Measurements from ENCODE around the gene GINM1.

The GINM1 gene, protein sequence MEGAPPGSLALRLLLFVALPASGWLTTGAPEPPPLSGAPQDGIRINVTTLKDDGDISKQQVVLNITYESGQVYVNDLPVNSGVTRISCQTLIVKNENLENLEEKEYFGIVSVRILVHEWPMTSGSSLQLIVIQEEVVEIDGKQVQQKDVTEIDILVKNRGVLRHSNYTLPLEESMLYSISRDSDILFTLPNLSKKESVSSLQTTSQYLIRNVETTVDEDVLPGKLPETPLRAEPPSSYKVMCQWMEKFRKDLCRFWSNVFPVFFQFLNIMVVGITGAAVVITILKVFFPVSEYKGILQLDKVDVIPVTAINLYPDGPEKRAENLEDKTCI

DNA sequence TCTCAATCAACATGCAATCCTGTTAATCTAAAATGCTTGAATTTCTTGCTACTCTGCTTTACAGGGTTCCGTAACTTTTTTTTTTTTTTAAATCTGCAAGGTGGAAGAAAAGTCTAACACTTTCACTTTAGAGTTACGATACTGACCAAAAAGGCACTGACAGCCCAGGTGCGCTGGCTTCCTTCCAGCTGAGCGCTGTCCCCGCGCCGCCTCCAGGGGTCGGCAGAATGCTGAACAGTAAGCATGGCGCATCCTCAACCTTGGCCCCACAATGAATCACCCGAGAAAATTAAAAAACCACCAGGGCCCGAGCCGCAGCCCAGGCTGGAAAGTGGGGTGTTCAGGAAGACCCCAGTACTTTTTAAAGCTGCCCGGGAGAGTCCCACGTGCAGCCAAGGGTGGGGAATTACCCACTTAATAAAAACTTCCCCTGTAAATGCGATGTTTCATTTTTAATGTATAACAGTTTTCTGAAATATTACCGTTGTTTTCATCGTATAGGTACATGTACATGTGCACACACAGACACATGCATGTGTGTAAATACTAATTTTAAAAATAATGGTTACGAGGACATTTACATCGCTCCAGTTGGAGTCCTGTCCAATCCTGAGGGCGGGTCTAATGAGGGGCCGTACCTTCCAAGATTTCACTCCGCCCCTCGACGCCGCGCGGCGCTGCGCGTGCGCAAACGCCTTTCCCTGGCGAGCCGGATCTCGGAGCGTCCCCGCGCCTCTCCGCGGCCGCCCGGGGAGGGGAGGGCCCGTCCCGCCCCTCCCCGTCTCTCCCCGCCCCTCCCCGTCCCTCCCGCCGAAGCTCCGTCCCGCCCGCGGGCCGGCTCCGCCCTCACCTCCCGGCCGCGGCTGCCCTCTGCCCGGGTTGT is at the start of gene GINM1:
Gene GINM1, plus strand, starts transcription at position 849 of the 883 bp plus-strand sequence. CDS start 40 bp downstream, outside the sequence.
- DNase-seq (ENCODE audit: low spot score), result peak; percentile 96

DNA sequence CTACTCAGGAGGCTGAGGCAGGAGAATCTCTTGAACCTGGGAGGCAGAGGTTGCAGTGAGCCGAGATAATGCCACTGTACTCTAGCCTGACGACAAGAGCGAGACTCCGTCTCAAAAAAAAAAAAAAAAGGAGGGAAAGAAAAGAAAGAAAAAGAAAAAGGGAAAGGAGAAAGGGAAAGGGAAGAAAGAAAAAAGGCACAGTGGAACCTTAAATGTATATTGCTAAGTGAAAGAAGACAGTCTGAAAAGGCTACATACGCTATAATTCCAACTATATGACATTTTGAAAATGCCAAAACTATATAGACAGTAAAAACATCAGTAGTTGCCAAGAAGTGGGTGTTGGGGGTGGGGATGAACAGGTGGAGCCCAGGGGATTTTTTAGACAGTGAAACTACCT is 36.5 kb upstream of the GINM1 start:
- DNase-seq (ENCODE audit: low spot score), result no peak

DNA sequence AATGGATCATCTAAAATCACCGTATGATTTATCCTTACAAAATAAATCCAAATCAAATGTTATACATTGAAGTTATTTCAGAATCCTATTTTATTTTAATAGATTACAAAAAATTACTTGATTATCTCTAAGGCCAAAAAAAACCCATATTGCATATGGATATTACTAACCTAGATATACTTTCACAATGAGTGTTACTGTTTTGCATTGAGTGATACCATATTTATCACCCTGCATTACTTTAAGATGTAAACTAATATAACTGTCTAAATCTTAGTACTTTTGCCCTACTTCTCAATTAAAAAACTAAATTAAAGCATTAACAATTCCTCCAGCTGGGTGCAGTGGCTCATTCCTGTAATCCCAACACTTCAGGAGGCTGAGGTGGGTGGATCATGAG is 31.4 kb upstream of the GINM1 start:
- no peak for DNase-seq (ENCODE audit: low spot score)

DNA sequence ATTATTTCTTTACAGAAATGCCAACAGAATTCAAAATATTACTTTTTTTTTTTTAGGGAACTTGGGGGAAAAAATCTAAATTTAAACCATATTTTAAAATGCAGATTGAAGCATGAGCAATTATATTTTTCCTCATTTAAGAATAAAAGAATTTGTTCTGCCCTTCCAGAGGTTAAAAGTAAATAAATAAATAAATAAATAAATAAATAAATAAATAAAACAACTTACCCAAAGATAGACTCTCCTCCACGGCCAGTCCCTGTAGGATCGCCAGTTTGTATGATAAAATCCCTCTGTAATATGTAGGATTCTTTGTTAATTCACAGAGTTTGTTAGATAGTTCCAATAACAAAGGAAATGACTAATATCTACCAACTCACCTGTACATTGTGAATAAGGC is 25.0 kb upstream of the GINM1 start:
- no peak for DNase-seq (ENCODE audit: low spot score)

DNA sequence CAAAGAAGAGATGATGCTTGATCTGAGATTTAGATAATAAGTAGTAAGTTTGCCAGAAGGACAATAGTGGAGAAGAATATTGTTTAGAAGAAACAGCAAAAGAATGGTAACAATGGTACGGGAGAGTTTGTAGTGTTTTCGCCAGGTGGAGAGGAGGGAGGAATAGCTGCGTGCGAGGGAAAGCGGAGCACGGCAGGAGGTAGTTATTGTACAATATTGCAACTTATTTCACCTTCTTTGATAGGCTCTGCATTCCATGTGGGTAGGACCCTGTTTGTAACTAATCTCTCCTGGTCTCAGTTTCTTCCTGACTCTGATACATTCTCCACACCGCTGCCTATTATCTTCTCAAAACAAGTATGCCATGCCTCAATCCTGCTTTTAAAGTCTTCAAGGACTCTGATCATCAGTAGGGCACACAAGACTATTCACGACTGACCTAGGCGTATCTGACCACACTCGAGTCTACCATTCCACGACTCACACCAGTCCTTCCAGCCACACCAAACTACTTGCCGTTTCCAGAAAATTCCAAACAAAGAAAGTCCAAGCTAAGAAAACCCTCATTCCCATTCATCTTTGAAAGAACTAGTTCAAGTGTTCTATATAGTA is 21.4 kb upstream of the GINM1 start:
- DNase-seq (ENCODE audit: low spot score), result no peak

DNA sequence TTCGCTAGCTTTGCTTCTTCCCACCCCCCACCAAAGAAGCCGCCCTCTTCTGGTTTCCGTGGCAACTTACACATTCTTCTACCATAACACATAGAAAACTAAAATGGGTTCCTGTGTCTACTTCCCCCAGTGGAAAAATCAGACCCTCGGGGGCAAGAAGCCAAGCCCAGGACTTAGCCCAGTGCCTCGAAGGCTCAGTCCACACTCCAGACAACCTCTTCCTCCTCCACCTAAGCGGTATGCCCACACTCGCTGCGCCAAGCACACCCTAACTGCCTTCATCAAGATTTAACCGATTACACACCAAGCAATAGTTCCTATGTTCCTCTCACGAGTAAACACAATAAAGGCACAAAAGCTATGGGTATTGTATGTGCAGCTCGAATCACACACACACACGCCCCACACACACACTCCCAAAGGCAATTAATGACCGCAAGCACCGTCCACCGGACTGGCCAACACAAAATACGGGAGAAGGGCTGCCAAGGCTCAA is 20.9 kb upstream of the GINM1 start:
- DNase-seq (ENCODE audit: low spot score), result peak; percentile 28

DNA sequence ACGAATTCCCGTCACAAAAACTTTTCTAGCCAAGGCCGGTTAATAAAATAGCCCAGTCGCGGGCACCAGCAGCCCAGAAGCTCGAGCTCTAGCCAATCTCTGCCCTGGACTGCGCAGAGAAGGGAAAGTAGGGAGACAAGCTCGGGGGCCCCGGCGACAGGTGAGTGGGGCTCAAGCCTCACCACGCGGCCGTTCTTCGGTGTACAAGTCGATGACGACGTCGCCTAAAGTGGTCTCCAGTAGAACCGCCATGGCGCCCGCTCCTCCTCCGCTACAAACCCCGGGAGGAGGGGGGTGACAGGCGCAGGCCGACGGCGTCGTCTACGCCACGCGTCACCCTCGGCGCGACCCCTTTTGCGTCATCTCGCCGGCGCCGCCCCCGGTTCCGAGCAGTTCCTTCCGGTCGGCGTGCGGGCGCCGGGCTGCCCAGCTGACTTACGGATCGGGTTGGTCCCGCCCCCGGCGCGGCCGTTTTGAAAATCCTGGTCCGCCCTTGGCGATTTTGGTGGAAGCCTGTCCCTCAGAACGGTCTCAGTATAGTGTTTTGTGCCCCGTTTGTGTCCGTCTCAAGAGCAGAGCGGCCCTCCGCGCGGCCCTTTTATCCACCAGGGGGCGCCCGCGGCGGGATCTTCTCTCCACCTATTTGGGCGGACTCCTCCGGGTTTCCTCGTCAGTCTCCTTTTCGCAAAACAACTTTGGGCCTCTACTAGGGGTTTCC is 20.3 kb upstream of the GINM1 start, which contains the start of gene PPIL4:
Gene PPIL4, minus strand, starts transcription at position 290 of the 718 bp plus-strand sequence. Its CDS starts 38 bp downstream, at position 252.
- peak; percentile 97 for DNase-seq (ENCODE audit: low spot score)

DNA sequence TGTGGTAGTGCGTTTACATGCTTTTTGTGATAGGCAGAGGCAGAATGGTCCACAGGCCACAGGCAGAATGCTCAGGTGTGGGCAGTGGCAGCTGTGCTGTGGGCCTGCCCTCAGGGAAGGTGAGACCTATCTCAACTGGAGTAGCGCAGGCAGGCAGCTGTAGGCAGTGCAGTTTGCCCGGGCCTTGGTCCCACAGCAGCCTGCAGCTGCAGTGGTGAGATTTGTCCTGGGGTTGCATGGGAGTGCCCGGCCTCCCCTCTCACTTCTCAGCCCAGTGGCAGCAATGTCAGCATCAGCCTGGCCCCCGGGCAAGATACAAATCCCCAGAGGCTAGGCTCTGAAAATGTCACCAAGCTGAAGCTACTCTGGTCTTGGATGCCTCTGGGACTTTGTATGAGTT is 14.3 kb upstream of the GINM1 start:
- no peak for DNase-seq (ENCODE audit: low spot score)

DNA sequence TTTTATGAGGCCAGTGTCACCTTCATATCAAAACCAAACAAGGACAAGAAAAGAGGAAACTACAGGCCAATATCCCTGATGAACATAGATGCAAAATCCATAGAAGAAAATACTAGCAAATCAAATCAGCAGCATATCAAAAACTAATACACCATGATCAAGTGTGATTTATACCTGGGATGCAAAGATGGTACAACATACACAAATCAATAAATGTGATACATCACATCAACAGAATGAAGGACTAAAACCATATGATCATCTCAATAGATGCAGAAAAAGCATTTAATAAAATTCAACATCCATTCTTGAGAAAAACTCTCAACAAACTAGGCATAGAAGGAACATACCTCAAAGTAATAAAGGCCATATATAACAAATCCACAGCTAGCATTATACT is 8.1 kb upstream of the GINM1 start:
- DNase-seq (ENCODE audit: low spot score), result no peak

DNA sequence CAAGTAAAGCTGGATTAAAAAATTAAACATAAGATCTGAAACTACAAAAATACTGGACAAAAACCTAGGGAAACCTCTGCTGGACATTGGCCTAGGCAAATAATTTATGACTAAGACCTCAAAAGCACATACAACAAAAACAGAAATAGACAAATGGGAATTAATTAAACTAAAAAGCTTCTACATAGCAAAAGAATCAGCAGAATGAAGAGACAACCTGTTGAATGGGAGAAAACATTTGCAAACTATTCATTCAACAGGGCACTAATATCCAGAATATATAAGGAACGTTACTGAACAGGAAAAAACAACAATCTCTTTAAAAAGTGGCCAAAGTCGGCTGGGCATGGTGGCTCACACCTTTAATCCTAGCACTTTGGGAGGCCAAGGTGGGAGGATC is 6.8 kb upstream of the GINM1 start:
- DNase-seq (ENCODE audit: low spot score), result no peak

DNA sequence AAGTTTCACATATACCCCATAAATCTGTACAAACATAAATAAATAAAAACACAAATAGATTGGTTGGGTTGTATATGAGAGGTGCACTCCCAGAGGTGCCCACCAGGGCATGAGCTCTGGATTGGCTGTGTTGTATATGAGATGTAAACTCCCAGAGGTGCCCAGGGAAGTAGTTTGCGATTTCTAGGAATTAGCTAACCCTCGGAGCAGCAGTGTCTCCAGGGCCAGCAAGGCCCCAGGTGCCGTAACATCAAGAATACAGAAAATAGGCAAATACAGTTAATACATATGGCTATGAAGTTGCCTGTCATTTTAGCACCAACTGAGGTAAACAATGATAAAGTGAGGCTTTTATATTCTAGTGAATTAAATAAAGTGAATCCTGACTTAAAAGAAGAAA is 5.4 kb upstream of the GINM1 start:
- peak; percentile 9 for DNase-seq (ENCODE audit: low spot score)

DNA sequence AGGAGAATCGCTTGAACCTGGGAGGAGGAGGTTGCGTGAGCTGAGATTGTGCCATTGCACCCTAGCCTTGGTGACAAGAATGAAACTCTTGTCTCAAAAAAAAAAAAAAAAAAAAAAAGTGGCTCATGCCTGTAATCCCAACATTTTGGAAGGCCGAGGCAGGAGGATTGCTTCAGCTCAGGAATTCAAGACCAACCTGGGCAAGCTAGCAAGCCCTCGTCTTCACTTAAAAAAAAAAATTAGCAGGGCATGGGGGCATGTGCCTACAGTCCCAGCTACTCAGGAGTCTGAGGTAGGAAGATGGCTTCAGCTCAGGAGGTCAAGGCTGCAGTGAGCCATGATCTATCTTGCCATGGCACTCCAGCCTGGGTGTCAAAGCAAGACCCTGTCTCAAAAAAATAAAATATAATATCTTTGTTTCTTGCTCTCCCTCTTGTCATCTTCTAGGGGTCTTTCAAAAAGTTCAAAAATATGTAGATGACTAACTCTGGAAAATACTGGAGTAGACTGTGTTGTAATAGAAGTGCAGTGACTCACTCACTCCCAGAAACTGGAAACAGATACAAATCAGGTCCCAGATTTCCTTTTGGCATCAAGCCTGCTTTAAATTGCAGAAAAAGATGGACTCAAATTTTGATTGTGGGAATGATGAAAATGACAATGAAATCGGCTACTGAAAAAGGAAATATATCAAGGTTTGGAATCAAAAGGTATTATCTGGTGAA is 2.8 kb upstream of the GINM1 start:
- DNase-seq (ENCODE audit: low spot score), result no peak

DNA sequence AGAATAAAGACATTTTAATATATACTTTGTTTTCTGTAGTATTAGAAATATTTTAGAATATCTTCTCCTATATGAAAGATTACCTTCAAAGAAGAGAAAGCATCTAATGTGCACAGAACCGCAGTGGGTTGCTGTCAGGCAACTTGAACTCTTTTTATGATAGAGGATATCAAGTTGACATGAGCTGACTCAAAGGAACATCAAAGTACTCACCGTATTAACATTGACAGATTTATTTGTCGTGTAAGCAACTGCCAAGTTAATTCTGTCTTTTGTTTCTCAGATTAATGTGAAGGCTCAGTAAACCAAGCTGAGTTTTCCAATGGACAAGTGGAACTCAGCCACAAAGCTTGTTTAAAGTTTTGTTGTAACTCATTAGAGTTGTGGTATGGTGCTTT is 2.2 kb upstream of the GINM1 start:
- no peak for DNase-seq (ENCODE audit: low spot score)

DNA sequence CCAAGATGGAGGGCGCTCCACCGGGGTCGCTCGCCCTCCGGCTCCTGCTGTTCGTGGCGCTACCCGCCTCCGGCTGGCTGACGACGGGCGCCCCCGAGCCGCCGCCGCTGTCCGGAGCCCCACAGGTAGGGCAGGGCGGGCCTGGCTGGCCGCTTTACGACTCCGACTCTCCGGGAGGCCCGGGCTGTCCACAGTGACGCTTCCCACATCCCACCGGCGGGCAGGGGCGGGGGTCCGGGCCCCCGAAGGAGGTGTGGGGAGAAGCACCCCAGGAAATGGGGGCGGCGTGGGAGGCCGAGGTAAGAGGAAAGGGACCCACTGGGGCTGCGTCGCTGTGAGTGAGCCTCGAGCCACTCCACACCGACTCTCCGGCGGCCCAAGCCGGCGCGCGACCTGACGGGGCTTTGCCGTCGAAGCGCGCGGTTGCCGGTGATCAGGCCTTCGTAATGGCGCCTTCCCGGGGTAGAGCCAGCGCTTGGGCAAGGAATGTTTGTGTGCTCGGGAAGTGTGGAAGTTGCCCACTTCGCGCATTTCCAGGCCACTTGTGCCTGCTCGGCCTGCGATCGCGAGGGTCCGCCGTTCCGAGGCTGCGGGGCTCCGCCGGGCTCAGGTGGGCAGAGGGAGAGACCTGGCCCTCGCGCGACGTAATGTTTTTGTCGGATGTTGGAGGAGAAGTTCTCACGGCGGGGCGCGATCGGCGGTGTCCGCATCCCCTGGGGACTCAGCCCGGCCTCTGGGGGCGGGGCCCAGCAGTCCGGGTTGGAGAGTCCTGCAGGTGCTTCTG is 427 bp downstream of the GINM1 start:
- peak; percentile 54 for DNase-seq (ENCODE audit: low spot score)

DNA sequence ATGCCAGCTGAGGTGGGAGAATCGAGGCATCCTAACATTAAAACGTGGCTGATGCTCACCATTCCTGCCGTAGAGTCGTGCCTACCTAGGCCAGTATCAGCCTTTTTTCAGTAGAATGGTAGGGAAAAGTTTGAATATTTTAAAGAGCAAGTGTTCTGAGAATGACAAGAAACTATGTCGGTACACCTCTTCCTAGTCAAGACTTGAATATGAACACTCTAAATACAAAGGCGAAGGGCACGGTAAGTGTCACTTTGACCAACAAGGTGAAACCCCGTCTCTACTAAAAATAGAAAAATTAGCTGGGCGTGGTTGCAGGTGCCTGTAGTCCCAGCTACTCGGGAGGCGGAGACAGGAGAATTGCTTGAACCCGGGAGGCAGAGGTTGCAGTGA is 1.0 kb downstream of the GINM1 start:
- DNase-seq (ENCODE audit: low spot score), result no peak

DNA sequence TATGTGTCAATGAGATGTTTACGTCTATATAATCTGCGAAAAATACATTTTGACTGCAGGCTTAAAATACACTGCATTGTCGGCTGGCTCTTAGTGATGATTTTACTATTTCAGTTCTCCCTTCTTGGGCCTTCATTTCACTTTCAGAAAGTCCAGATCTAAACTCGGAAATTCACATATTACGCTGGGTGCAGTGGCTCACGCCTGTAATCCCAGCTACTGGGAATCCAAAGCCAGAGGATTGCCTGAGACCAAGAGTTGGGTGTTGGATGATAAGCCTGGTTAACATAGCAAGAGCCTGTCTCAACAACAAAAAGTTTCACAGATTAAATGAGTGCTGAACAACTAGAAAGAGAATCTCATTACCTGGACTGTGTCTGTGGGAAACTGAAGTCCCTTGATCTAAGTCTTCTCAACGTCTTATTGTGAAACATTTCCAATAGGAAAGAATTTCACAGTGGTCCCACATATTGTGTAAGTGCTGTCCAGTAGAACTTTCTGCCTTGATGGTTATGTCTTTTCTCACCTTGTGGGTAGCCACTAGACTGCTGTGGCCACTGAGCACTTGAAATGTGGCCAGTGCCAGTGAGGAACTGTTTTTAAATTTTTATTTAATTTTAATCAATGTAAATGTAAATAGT is 1.9 kb downstream of the GINM1 start:
- no peak for DNase-seq (ENCODE audit: low spot score)

DNA sequence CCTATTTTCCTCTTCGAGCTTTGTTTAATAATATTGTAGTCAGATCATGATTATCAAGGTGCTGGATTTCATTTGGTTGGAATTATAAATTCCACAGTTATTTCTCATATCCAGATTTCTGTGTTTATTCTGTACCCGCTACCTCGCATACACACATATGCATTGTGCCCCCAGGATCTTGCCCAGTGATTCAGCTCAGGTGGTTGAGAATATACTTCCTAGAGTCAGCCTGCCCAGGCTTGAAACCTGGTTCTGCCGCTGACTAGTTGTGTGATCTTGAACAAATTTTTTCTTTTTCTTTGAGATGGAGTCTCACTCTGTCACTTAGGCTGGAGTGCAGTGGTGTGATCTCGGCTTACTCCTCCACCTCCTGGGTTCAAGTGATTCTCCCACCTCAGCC is 14.7 kb downstream of the GINM1 start:
- DNase-seq (ENCODE audit: low spot score), result no peak

DNA sequence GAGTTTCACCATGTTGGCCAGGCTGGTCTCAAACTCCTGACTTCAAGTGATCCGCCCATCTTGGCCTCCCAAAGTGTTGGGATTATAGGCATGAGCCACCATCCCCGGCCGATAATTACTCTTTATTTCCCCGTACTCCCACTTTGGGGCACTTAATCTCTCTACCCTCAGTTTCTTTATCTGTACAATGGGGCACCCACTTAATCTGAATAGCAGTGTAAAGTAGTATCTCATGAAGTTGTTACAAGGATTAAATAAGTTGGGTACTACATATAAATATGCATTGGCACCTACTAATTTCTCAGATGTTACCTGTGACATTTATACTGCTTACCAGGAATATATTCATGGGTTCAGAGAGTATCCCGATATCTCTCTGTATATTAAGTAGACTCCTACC is 15.2 kb downstream of the GINM1 start:
- no peak for DNase-seq (ENCODE audit: low spot score)

DNA sequence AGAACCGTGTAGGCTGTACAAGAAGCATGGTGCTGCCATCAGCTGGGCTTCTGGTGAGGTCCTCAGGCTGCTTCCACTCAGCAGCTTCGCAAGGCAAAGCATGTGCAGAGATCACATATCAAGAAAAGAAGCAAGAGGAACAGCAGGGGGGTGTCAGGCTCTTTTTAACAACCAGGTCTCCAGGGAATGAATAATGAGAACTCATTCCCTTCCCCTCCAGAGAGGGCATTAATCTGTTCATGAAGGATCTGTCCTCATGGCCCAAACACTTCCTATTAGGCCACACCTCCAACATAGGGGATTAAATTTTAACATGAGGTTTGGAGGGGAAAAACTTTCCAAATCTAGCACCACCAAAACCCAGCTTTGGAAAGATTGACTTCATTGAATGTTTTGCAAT is 20.0 kb downstream of the GINM1 start:
- DNase-seq (ENCODE audit: low spot score), result no peak

DNA sequence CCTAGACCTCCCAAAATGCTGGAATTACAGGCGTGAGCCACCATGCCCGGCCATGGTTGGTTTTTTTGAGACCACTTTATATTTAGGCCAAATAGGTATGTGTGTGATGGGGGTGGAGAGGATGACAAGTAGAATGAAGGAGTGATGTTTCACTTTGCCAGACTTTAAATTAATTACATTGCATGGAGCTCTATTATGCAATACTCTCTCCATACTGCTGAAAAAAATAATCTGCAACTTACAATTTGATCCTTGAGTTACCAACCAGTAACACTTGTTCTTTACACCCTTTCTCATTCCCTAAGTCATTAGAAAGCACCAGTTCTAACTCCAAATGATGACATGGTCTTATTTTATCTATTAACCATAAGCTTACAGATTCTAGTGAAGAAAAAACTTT is 26.8 kb downstream of the GINM1 start:
- no peak for DNase-seq (ENCODE audit: low spot score)
